Stomach (tissue), 9 donors: ENCODE measurements around the gene USP37. TPM values are rescaled to one million over a fixed set of nuclear protein-coding genes. Genes with fewer than 3 reads are reported as not detected.

Experiments used
- DNase-seq, 2 donors: peaks; one replicate each; pipeline versions ENCODE4 v3.0.0 to v3.0.0-alpha.2; 2013 to 2019
- H3K27ac ChIP-seq, 5 donors: fragments of 200-600 bp in 4 of 5; sonication (generic) in 4 of 5; one replicate each; pipeline ENCODE4 v1.5.1; 2013 to 2019; ENCODE audit warnings: mild to moderate bottlenecking in 1 of 5, moderate library complexity in 1 of 5
- H3K27me3 ChIP-seq, 3 donors: fragments of 200-600 bp; sonication (generic); one replicate each; pipeline ENCODE4 v1.5.1; 2017 to 2019; ENCODE audit warnings: mixed run types in 1 of 3
- H3K36me3 ChIP-seq, 4 donors: fragments of 200-600 bp; sonication (generic); 1 replicate in 3 of 4; 2 replicates in 1 of 4; pipeline ENCODE4 v1.5.1; 2016 to 2019
- H3K4me1 ChIP-seq, 4 donors: fragments of 200-600 bp; sonication (generic); one replicate each; pipeline ENCODE4 v1.5.1; 2016 to 2019
- H3K4me3 ChIP-seq, 4 donors: fragments of 200-600 bp; sonication (generic) in 3 of 4; one replicate each; pipeline ENCODE4 v1.5.1; 2016 to 2019; ENCODE audit warnings: mild to moderate bottlenecking in 1 of 4
- H3K9me3 ChIP-seq, 4 donors: fragments of 200-600 bp; sonication (generic); one replicate each; pipeline ENCODE4 v1.5.1; 2016 to 2019
- EP300 ChIP-seq: sonication (generic); formaldehyde crosslinking; IDR thresholded peaks from one replicate; pipeline ENCODE4 v1.6.1; 2017; ENCODE audit warnings: antibody characterized with exemption
- POLR2A ChIP-seq, 4 donors: fragments of 450-650 bp; IDR thresholded peaks; one replicate each; pipeline ENCODE4 v1.6.1; 2016; ENCODE audit warnings: antibody characterized with exemption in 4 of 4, control low read depth in 2 of 4, mild to moderate bottlenecking in 1 of 4, moderate library complexity in 1 of 4
- POLR2AphosphoS5 ChIP-seq, 3 donors: sonication (generic); formaldehyde crosslinking; IDR thresholded peaks; one replicate each; pipeline ENCODE4 v1.6.1; 2016; ENCODE audit warnings: antibody characterized with exemption in 3 of 3
- WGBS, 5 donors: extraction: QIAGEN DNeasy Blood & Tissue Kit in 3 of 5; methylation state at CpG; one replicate each; pipeline versions ENCODE4 v1.1.5 to v1.1.7; 2013 to 2018; 5-methylcytosine and 5-hydroxymethylcytosine counted together
- intact Hi-C: fragments of 100-400 bp; cut with DNase I; formaldehyde crosslinking; loops from one replicate; pipeline ENCODE4 v1.15.1; 2023; ENCODE audit warnings: low total_unique reads
- polyA plus RNA-seq, 3 donors: library from polyadenylated mRNA; stranded (reverse); fragments of 200-250 nt; gene quantifications; one replicate each; pipeline ENCODE4 v1.2.3, GENCODE V29; 2013
- total RNA-seq, 5 donors: library from RNA; depleted of rRNA; stranded (reverse); fragments of >200 nt; gene quantifications; one replicate each; pipeline versions ENCODE4 v1.1.0 to v1.2.3, GENCODE V29; 2014 to 2016
- TF ChIP-seq, protein P1 (sequence below), 7 experiments: fragments of 450-650 bp in 4 of 7; fragments of 200-600 bp in 3 of 7; sonication (generic) in 3 of 7; IDR thresholded peaks; one replicate each; pipeline ENCODE4 v1.5.1; 2016 to 2019; ENCODE audit warnings: antibody characterized with exemption in 7 of 7, control low read depth in 2 of 7, mild to moderate bottlenecking in 1 of 7
- donor health status: healthy with polysubstance abuse.
- donor health status: Bipolar disorder and iron deficiency.
- donor health status: healthy.

USP37 gene
- total and polyA plus RNA-seq, 8 donors, result 1.6 to 81.4 (median 5.2) TPM

DNA sequence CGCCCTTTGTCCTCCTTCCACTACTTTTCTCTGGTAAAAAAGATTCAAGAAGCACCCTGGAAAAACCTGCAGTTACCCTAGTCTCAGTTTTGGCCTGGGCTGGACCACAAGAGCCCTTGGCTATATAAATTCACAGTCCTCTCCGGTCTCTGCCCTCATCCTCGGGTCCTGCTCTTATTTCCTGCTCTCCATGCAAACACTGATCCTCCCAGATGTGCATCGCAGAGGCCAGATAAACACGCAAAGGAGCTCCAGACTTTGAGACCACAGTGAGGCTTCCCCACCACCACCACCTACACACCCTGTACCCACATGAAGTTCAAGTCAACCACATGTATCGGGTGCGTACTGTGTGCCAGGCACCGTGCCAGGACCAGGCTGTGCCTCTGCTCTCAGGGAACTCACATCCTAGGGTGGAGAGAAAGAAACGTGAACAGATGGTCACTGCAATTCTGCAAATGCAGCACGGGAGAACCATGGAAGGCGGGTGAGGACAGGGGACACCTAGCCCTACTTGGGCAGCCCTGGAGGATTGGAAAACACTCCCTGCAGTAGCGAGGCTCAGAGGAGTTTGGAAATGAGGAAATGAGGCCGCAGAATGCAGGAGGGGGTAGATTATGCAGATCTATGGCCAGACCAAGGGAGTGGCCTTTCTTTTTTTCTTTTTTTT lies 161.1 kb downstream of the USP37 start:
- peak; percentile 77 to 82 for DNase-seq
- 1 to 3% (median 2%) methylated on average over 13 of the region's 13 CpGs for WGBS, 5 donors
- H3K27me3 ChIP-seq, result no peaks in the 10 kb centered on the region
- peak overlapping the region; percentile 86 to 100 (median 90) for H3K27ac ChIP-seq
- peaks cover 30 to 35% (median 33%) of the 10 kb centered on the region in 4 donors for H3K36me3 ChIP-seq
- peak overlapping the region; percentile 43 to 52 (median 44) for H3K4me3 ChIP-seq
- H3K4me1 ChIP-seq, result peaks cover 46 to 58% (median 57%) of the 10 kb centered on the region in 4 donors
- intact Hi-C loops, result no loop called here
- TF ChIP-seq POLR2AphosphoS5 (IDR thresholded peaks at IDR 0.05) (peak in 2 of 3 donors; percentile 81 to 89), EP300 (no peak), POLR2A (IDR thresholded peaks at IDR 0.05) (no peak)
- TF ChIP-seq, protein P1, sequence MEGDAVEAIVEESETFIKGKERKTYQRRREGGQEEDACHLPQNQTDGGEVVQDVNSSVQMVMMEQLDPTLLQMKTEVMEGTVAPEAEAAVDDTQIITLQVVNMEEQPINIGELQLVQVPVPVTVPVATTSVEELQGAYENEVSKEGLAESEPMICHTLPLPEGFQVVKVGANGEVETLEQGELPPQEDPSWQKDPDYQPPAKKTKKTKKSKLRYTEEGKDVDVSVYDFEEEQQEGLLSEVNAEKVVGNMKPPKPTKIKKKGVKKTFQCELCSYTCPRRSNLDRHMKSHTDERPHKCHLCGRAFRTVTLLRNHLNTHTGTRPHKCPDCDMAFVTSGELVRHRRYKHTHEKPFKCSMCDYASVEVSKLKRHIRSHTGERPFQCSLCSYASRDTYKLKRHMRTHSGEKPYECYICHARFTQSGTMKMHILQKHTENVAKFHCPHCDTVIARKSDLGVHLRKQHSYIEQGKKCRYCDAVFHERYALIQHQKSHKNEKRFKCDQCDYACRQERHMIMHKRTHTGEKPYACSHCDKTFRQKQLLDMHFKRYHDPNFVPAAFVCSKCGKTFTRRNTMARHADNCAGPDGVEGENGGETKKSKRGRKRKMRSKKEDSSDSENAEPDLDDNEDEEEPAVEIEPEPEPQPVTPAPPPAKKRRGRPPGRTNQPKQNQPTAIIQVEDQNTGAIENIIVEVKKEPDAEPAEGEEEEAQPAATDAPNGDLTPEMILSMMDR (IDR thresholded peaks at IDR 0.05), result no peak
- H3K9me3 ChIP-seq, result no peaks in the 10 kb centered on the region

DNA sequence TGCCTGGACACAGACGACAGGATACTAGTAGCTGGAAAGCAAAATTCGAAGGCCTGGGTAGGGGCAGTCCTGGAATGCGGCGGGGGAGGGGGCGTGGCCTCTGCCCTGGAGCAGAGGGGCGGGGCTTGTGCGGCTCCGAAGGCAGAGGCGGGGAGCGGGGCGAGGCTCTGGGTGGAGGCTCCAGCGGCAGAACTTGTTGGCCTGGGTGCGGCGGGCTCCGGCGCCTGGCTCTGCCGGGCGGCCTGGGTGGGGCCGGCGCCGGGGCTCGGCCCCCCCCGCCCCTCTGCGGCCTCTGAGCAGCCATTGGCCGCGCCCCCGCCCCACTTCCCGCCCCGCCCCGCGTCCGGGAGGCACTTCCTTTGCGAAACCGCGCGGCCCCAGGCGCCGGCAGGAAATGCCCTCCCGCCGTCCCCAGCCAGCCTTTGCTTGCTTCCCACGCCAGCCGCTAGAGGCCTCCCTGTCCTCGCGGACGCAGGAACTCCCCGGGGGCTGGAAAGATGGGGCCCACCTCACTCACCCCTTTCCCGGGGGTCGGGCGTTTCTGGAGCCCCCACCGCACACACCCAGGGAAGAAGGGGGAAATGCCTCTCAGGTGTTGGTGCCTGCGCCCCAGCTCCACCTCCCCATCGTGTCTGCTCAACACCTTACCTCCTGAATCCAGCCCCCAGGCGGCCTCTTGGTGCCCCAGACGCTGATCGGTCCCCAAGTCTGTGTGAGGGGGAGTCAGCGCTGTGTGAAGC lies 161.8 kb downstream of the USP37 start:
- Histone ChIP-seq H3K36me3 (peaks cover 35 to 42% (median 40%) of the 10 kb centered on the region in 4 donors), H3K4me1 (peaks cover 53 to 65% (median 64%) of the 10 kb centered on the region in 4 donors), H3K27me3 (no peaks in the 10 kb centered on the region), H3K9me3 (no peaks in the 10 kb centered on the region), H3K27ac (peak overlapping the region; percentile 86 to 100 (median 90)), H3K4me3 (peak overlapping the region; percentile 43 to 52 (median 44))
- WGBS, 5 donors, result 0 to 2% (median 0%) methylated on average over 28 to 56 of the region's 56 CpGs
- intact Hi-C loops, result no loop called here
- TF ChIP-seq POLR2AphosphoS5 (IDR thresholded peaks at IDR 0.05), result peak; percentile 55 to 91 (median 78)
- TF ChIP-seq, protein P1 (IDR thresholded peaks at IDR 0.05), result peak in 5 of 7 experiments; percentile 74 to 84 (median 79)
- TF ChIP-seq EP300, result no peak
- TF ChIP-seq POLR2A (IDR thresholded peaks at IDR 0.05), result peak in 1 of 4 donors; percentile 9
- DNase-seq, result peak; percentile 97 to 98

DNA sequence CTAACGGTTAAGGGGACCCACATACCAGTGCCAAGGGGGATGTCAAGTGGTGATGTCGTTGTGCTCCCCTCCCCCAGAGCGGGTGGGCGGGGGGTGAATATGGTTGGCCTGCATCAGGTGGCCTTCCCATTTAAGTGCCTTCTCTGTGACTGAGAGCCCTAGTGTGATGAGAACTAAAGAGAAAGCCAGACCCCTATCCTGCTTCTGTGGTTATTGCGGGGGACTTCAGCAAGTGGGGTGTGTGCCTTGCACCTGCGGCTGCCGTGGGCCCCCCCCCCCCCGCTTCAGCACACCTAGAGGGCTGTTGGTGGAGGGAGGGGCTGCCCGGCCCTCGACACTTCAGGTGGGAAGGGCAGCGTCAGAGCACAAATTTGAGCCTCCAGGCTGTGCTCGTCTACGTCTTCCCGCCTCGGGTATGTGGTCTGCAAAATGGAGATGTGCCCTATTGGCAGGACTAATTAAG lies 162.4 kb downstream of the USP37 start:
- peaks cover 57 to 71% (median 70%) of the 10 kb centered on the region in 4 donors for H3K4me1 ChIP-seq
- H3K27ac ChIP-seq, result peak overlapping the region; percentile 73 to 100 (median 90)
- TF ChIP-seq EP300 (no peak), POLR2AphosphoS5 (IDR thresholded peaks at IDR 0.05) (peak in 1 of 3 donors; percentile 10), POLR2A (IDR thresholded peaks at IDR 0.05) (no peak)
- TF ChIP-seq, protein P1 (IDR thresholded peaks at IDR 0.05), result no peak
- intact Hi-C loops, result no loop called here
- WGBS, 5 donors, result 1 to 4% (median 3%) methylated on average over 11 to 15 of the region's 15 CpGs
- H3K36me3 ChIP-seq, result peaks cover 35 to 44% (median 41%) of the 10 kb centered on the region in 4 donors
- peak overlapping the region; percentile 39 to 52 (median 44) for H3K4me3 ChIP-seq
- no peaks in the 10 kb centered on the region for H3K27me3 ChIP-seq
- DNase-seq, result no peak
- H3K9me3 ChIP-seq, result no peaks in the 10 kb centered on the region

DNA sequence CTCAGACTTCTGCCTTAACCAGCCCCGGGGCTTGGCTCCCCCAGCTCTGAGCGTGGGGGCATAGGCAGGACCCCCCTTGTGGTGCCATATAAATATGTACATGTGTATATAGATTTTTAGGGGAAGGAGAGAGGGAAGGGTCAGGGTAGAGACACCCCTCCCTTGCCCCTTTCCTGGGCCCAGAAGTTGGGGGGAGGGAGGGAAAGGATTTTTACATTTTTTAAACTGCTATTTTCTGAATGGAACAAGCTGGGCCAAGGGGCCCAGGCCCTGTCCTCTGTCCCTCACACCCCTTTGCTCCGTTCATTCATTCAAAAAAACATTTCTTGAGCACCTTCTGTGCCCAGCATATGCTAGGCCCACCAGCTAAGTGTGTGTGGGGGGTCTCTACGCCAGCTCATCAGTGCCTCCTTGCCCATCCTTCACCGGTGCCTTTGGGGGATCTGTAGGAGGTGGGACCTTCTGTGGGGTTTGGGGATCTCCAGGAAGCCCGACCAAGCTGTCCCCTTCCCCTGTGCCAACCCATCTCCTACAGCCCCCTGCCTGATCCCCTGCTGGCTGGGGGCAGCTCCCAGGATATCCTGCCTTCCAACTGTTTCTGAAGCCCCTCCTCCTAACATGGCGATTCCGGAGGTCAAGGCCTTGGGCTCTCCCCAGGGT lies 162.9 kb downstream of the USP37 start:
- 44 to 63% (median 51%) methylated on average over 5 to 8 of the region's 8 CpGs for WGBS, 5 donors
- peak overlapping the region in 3 of 4 donors; percentile 39 to 52 (median 44) for H3K4me3 ChIP-seq
- H3K27ac ChIP-seq, result peak overlapping the region; percentile 73 to 100 (median 90)
- peaks cover 35 to 44% (median 41%) of the 10 kb centered on the region in 4 donors for H3K36me3 ChIP-seq
- intact Hi-C loops, result no loop called here
- H3K27me3 ChIP-seq, result no peaks in the 10 kb centered on the region
- H3K9me3 ChIP-seq, result no peaks in the 10 kb centered on the region
- peaks cover 57 to 72% (median 71%) of the 10 kb centered on the region in 4 donors for H3K4me1 ChIP-seq
- DNase-seq, result no peak
- TF ChIP-seq POLR2A (IDR thresholded peaks at IDR 0.05), result no peak
- TF ChIP-seq POLR2AphosphoS5 (IDR thresholded peaks at IDR 0.05), result no peak
- no peak for TF ChIP-seq EP300
- TF ChIP-seq, protein P1 (IDR thresholded peaks at IDR 0.05), result no peak
